Activated CD4-positive, CD25-positive, alpha-beta regulatory T cell treated with anti-CD3 and anti-CD28 coated beads, Interleukin-2, amount 50 U/mL, for 24 hours (primary cell): Measurements from ENCODE around the gene ZMYM4.
"Not testable (repeated sequence)": the region's sequence is repeated elsewhere in the genome, so short reads cannot be mapped to it uniquely, and the experiment has no call there.

Experiments used
- ATAC-seq, 2 donors: fragments of 150-1000 bp; cut with Tn5 transposase; one replicate each; pipeline ENCODE4 v1.10.0; 2021; ENCODE audit warnings: mild to moderate bottlenecking in 1 of 2, moderate library complexity in 1 of 2

ZMYM4 gene

DNA sequence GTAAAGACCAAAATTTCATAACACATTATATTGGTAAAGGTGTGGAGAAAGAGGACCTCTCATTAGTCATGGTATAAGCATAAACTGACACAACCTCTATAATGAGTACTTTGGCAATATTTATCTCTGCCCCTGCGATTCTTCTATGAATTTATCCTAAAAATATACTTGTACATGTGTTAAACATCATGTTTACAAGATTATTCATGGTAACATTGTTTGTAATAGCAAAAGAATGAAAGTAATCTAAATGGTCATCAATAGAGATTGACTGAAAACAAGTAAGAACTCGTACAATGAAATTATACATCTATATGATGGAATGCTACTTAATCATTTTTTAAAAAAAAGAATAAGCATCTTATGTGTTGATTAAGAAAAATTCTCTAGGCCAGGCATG lies 192.3 kb downstream of the ZMYM4 start:
- no peak for ATAC-seq

DNA sequence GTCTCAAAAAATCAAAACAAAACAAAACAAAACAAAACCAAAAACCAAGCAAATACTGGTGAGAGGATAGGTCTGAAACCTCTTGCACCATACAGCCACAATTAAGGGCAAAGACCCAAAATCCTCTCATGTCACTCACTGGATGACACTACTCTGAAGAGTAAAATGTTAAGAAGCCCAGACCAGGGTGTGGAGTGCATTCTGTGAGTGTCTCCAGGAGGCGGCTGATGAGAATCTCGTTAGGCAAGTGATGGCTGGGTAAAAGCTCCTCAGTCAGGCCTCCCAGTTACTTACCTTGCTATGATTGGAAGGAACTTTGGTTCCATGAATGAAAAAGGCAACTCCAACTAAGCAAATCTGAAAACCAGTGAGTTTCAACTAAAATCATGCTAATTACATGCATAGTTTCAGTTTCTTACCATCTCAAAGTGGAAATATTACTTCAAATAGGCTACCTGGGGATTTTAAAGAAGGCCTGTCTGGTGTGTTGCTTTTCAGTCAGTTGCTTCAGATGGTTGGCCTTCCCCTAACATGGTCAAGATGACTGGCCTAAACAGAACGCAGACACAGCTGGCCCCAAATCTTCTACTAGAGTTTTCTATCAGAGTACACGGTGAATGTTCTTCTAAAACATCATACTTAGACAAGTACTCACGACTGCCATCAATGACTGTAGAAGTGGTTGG lies 193.6 kb downstream of the ZMYM4 start:
- peak; percentile 21 to 55 for ATAC-seq

DNA sequence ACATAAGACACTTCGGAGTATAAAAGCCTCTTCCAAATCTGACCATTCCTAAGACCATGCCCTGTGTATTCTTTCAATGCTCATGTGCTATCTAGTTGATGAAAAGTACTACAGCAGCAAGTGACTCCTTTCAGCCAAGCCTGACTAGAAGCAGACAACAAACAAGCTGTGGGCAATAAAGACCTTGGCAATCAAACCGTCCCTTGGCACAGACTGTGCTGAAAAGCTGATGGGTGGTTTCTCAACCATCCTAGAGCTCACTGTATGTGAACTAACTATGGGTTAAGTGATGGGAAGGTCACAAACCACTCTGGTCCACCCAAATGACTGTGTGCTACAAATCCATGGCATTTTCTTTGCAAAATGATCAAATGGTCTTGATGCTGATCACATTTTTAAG lies 194.7 kb downstream of the ZMYM4 start:
- ATAC-seq: no peak

DNA sequence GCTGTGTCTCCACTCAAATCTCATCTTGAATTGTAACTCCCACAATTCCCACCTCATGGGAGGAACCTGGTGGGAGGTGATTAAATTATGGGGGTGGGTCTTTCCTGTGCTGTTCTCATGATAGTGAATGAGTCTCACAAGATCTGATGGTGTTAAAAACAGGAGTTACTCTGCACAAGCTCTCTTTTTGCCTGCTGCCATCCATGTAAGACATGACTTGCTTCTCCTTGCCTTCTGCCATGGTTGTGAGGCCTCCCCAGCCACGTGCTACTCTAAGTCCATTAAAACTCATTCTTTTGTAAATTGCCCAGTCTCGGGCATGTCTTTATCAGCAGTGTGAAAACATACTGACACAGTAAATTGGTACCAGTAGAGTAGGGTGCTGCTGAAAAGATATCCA lies 195.2 kb downstream of the ZMYM4 start:
- ATAC-seq: not testable (repeated sequence)

DNA sequence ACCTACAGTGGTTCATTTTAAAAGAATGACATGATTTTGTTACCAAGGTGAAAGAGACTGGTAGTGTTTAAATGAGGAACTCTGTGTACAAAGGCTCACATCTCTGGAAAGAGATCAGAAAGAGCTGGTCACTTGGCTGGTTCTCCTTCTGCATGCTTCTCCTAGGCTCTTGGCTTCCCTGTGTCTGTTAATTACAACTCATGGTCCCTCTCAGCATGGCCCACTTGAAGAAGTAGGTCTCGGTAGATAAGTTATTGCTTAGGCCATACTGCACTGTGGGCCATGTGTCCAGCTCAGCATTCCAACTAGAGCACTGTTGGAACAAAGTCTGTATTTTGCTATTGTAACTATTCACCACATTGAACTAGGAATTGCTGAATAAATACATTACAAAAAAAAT lies 197.6 kb downstream of the ZMYM4 start:
- ATAC-seq: no peak

DNA sequence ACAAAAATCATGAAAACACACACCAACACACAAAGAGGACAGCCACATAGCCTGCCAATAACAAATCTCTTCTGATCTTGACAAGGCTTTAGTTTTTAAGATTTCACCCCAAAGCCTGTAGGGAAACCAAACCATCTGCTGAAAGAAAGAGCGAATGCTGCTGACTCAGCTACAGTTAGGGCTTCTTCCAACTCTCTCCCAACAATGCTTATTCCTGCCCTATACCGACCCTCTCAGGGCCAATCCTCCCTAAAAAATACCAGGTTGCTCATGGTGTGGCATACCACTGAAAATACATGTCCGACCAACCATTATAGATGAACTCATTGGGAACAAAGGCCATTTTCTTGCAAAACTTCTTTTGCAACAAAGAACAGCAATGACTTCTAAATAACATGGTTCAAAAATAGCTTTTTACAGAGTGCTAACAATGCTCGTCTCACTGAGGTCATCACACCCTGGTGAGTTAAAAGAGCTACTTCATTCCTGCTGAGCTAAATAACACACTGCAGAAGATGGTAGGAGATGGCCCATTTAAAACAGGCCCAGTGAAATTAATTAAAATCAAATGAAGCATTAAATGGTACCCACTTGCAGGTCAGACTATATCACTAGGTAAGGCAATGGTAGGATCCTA lies 202.6 kb downstream of the ZMYM4 start:
- ATAC-seq: no peak
